IPS DF 19.7 (cell line): Measurements from ENCODE around the gene PLPPR5.

Experiments used
- DNase-seq: peaks from one replicate; pipeline ENCODE4 v3.0.0-alpha.2; 2013; ENCODE audit warnings: low read depth, low spot score

PLPPR5 gene

GRCh38 chr1:98969798-98970490 is 34.7 kb downstream of the PLPPR5 start:
- DNase-seq, result no peak

DNA sequence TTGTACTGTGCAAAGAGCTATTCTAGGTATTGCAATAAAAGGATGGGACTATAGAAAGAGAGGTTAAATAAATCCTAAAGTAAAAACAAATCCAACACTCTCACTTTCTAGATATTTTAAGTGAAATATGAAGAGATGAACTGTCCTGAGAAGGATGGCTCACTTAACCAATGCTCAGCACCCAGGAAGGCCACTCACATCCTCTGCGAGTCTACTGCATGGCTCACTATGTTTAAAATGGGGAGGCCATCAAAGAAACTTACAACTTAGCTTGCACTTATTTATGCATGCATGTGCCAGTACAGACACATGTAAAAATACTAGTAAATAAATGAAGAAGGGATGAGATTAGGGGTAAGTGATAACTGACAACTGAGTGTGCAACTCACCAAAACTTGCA is 37.5 kb downstream of the PLPPR5 start:
- no peak for DNase-seq

- DNase-seq, result no peak
Observed at GRCh38 chr1:98965394-98965793, 39.3 kb downstream of the PLPPR5 start.

- no peak for DNase-seq
Observed at GRCh38 chr1:98964198-98964597, 40.5 kb downstream of the PLPPR5 start.

GRCh38 chr1:98963064-98963758 is 41.5 kb downstream of the PLPPR5 start:
- no peak for DNase-seq

DNA sequence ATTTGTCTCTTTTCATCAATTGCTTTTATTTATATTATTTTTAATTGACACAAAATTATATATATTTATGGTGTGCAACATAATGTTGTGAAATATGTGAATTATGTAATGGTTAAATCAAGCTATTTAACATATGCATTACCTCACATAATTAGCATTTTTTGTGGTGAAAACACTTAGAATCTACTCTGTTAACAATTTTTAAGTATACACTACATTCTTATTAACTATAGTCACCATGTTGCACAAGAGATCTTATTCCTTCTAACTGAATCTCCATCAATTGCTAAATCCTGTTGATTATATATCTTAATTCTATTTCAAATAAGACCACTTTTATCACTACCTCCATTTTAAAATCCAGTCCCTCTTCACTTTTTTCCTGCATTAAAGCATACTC is 42.5 kb downstream of the PLPPR5 start:
- no peak for DNase-seq

DNA sequence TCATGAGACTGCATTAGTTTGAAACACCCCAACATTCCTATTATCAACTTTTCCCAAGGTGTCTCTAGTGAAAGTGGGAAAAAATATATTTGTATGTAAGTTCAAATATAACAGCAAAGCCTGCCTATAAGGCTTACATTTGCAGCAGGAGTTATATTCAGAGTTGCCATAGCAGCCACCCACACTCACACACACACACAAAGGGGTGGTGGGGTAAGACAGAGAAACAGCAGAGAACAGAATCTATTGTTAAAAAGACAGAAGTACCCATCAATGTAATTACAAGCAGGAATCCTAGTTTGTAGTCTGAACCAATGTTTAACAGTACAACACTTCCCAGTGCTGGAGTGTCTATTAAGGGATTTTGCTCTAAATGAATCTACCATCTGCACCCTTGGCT is 55.0 kb downstream of the PLPPR5 start:
- no peak for DNase-seq

DNA sequence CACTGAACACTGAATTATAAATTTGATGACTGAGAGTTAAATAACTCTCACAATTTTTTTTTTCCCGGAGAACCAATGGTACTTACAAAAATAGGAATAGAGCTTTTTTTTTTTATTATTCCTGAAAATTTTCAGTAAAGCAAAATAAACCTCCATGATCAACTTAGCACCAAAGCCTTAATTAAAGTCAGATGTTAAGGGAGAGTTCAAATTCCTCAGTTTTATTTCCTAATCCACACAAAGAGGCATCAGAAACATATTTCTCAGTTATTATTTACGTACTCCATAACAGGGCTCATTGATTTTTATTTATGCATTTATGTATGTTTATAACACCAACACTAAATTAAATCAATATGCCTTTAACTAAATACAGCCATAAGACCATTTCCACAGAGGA is 55.5 kb downstream of the PLPPR5 start:
- no peak for DNase-seq

DNA sequence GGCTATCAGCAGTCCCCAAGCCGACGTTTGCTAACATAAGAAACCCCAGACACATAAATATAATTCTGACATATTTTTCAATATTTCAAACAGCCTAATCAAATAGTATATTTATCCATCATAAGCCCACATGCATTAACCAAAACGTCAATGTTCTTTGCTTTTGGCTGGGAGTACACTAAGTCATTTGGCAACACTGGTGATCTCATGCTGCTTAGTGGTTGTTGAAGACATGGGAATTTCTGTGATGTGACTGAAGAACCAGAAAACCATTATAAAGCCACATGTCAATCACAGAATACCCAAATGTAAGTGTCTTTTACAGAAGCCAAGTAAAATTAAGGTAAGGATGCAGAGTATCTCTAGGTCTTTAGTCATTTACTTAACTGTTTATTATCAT is 57.6 kb downstream of the PLPPR5 start:
- DNase-seq, result no peak

GRCh38 chr1:98940722-98941079 is 64.0 kb downstream of the PLPPR5 start:
- DNase-seq, result no peak

- DNase-seq, result no peak
Observed at GRCh38 chr1:98940069-98940721, 64.5 kb downstream of the PLPPR5 start.

DNA sequence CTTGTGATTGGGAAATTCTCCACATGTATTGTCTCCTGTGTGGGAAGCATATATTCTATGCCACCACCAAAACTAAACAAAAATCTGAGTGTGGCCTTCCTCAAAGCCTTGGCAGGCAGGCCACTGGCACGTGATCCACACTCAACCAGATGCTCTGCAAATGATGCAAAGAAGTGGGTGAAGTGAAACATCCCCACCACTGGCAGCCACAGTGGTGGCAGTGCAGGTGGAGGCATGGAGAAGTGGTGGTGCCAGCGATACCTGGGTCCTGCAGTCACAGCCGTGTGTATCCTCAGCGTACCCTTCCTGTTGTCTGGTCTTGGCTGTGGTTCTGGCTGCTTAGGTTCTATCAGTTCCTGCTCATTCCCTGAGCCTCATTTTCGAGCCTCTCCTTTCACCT is 65.2 kb downstream of the PLPPR5 start:
- no peak for DNase-seq

- no peak for DNase-seq
Observed at GRCh38 chr1:98937347-98937746, 67.3 kb downstream of the PLPPR5 start.

GRCh38 chr1:98932184-98932583 is 72.5 kb downstream of the PLPPR5 start:
- DNase-seq, result no peak

GRCh38 chr1:98931128-98931835 is 73.4 kb downstream of the PLPPR5 start:
- no peak for DNase-seq

- DNase-seq, result no peak
Observed at GRCh38 chr1:98929437-98929836, 75.2 kb downstream of the PLPPR5 start.

- no peak for DNase-seq
Observed at GRCh38 chr1:98926597-98926996, 78.1 kb downstream of the PLPPR5 start.

DNA sequence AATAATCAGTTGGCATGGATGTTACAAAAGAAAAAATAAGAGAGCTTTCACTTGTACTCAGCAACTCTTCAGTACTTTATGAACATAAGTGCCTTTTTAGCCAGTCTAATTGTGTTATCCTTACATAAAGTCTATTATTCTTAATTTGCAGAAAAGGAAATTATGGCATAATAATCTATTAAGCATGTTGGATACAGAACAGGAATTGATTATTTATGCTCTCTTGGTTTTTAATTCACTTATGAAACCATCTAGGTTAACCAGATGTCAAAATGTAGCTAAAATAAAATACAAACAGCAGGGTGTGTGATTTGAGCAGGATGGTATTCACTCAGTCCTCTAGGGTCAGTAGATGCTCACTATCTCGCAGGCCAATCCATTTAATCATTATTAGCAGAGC is 79.7 kb downstream of the PLPPR5 start:
- no peak for DNase-seq

DNA sequence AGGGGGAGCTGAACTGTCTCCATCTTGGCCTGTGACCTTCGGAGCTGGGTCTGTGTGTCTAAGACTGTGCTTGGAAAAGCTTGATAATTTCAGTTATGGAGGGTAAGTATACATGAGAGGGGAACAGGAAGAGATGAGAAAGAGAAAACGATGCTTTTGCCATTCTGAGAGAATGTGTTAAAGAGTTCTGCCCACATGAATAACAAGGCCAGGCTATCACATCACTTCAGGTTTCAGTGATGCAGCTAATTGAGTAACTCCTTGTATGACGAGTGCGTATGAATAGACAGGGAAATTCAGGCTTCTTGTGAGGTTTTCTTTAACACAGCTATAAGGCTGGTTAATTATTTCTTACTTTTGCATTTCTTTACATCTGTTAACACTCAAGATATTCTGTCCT is 81.0 kb downstream of the PLPPR5 start:
- no peak for DNase-seq

DNA sequence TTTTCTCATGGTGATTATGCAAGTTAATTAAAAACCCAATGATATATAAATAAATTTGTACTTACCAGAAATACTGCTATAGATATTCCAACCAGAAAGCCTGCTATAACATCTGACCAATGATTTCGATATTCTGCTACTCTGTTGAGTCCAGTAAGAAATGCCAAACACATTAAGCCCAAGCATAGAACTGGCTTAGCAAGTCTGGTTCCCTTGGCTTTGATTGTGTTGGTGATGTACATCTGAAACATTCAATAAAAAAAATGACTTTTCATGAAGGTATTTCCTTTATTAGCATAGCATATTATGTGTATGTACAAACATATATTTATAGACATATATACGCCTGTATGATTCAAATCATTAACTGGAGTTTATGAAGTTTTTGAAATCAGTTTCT is 82.8 kb downstream of the PLPPR5 start:
- DNase-seq, result no peak

GRCh38 chr1:98920441-98921110 is 84.1 kb downstream of the PLPPR5 start:
- DNase-seq, result no peak

DNA sequence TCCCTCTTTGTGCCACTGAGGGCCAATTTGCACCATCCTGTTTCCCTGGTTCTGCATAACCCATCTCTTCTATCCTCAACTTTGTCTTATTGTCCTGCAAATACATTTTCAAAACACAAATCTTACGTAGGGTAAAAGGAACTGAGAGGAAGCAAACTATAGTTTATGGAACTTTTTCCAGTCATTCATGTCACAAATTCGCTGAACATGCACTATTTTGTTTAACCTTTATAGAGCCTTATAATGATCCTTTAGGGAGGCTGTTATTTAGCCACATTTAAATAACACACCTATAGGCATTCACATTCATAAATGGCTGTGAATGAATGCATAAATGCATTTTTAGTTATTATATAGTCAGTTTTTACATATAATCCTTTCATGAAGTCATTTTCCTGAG is 85.0 kb downstream of the PLPPR5 start:
- DNase-seq, result no peak
